Caki2 (cell line): ENCODE data around the gene NUTM2E. TPM values are rescaled to one million over a fixed set of nuclear protein-coding genes. Genes with fewer than 3 reads are reported as not detected.
A peak's percentile ranks its signal among the peaks of the same experiment; 100 is the strongest.
"Not testable (repeated sequence)": the region's sequence is repeated elsewhere in the genome, so short reads cannot be mapped to it uniquely, and the experiment has no call there.

Experiments used
- DNase-seq: peaks from one replicate; pipeline ENCODE4 v3.0.0-alpha.2; 2015; ENCODE audit warnings: low read depth
- in situ Hi-C: cut with HindIII; loops from 2 replicates; pipeline ENCODE4 v1.10.0; 2016; ENCODE audit warnings: low sequenced_read_pairs, low pct_unique_long_range_greater_than_20kb, mixed read lengths
- total RNA-seq: library from RNA; depleted of rRNA; stranded (reverse); fragments of >200 nt; shearing (Covaris generic); gene quantifications from 2 replicates; pipeline ENCODE4 v1.2.3, GENCODE V29; 2014; ENCODE audit warnings: low replicate concordance; rRNA removed

NUTM2E gene, protein sequence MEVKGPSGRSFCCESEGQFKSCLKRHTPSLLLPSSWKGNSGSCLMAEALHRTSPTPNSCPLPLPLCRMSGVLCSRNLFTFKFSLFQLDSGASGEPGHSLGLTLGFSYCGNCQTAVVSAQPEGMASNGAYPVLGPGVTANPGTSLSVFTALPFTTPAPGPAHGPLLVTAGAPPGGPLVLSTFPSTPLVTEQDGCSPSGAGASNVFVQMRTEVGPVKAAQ (N-terminal part only)
- not detected in 2 replicates for total RNA-seq

DNA sequence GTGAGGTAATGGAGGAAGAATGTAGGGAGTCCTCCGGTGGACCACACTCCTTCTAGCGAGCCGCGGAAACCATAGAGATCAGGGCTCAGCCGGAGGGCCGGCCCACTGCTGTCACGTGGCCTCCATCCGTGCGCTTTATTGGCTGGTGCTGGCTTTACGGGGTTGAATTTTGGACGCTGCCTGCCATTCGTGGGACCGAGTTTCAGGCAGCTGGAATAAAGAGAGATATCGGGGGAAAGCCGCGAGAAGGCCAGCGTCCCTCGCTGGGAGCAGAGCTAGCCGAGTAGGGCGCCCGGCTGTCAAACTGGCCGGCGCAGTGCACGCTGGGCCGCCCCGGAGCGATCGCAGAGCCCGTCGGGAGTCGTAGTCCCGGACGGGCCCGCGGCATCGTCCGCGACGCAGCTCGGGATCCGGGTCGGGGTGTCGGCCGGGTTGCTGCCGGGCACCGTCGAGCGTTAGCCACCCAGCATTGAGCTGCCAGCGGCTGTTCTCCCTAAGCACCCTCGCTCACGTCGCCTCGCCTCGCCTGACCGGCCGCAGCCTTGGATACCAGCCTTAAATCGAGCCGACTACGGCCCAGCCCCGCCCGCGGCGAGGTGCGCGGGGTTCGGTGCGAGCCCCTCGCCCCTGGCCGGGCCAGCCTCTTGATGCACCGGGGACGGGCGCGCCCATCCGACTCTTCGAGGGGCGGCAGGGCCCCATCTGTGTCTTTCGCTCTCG, at the start of gene NUTM2E:
Gene NUTM2E (plus strand): TSS at position 244 of the 720 bp plus-strand sequence. CDS start 15,002 bp downstream, outside the sequence.
- DNase-seq = peak; percentile 85
- in situ Hi-C loops = not testable (repeated sequence)

- in situ Hi-C loops = not testable (repeated sequence)
- DNase-seq = peak; percentile 16
These were observed 48.5 kb upstream of the NUTM2E start for GRCh38 chr10:79777997-79778396.

GRCh38 chr10:79779310-79779938, 47.1 kb upstream of the NUTM2E start:
- in situ Hi-C loops = not testable (repeated sequence)
- DNase-seq = peak; percentile 54

DNA sequence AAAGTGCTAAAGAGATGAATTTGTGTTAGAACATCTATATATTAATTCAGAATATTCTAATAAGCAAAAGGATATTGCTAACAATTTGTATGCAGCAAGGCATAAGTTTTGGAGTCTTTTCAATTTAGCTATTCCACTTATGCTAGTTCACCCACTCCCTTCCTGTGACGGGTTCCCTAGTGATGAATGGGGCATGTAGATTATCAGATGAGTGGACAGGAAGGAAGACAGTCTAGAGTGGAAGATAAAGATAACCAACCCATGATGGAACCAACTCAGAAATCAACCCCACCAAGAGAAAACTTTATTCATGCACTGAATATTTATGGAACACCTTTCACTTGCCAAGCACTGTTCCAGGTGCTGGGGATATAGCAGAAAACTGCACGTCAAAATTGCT, 46.5 kb upstream of the NUTM2E start:
- in situ Hi-C loops, DNase-seq: not testable (repeated sequence)

GRCh38 chr10:79781584-79781983, 45.0 kb upstream of the NUTM2E start:
- DNase-seq, in situ Hi-C loops: not testable (repeated sequence)

DNA sequence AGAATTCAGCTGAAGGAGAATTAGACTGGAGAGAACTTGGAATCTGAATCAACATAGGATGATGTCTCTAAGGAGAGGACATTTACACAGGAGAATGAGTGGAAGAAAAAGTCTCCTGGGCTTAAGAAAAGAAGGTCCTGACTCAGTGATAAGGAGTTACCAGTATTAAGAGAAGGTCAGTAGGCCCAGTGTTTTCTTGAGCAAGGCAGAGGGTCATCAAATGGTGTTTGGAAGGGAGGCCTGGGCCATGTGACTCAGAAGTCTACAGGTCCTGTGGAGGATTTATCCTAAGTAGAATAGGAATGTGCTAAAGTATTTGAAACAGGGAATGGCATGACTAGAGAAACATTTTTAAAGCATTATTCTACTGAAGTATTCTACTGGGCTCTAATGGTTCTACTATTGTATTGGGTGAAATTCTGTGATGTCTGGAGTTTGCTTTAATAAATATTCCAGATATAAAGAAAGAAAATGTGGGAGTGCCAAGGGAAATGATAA, 39.0 kb upstream of the NUTM2E start:
- DNase-seq, in situ Hi-C loops: not testable (repeated sequence)

DNA sequence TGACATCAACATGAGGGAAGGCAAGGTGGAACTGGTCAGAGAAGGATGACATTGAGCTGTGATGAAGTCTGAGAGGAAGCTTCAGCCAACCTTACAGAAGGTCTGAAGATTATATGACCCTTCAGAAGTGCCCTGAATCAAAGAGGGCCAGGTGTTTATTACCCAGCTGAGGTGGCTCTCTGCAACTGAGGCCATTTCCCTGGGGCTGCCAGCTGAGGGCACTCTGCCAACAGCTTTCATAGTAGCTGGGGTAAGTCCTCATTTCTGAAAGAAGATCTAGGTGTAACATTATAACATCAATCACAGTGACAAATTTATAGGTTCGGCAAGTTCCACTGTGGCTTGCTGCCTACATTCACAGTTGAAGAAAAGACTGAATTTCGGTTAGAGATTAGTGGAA, 37.2 kb upstream of the NUTM2E start:
- DNase-seq, in situ Hi-C loops: not testable (repeated sequence)

- in situ Hi-C loops, DNase-seq: not testable (repeated sequence)
These were observed 34.5 kb upstream of the NUTM2E start for GRCh38 chr10:79791906-79792517.

DNA sequence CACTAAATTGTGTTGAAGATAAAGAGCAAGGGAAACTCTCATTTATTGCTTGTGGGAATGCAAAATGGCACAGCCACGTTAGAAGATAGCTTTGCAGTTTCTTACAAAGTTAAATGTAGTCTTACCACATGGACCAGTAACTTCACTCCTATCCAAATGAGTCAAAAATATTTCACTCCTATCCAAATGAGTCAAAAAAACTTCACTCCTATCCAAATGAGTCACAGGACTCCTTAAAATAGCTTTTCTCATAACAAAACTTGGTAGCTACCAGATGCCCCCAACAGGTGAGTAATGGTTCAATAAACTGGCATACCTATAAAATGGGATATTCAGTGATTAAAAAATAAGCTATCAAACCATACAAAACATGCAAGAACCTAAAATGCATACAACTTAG, 27.2 kb upstream of the NUTM2E start:
- DNase-seq, in situ Hi-C loops: not testable (repeated sequence)

GRCh38 chr10:79805857-79806256, 20.7 kb upstream of the NUTM2E start:
- in situ Hi-C loops, DNase-seq: not testable (repeated sequence)

DNA sequence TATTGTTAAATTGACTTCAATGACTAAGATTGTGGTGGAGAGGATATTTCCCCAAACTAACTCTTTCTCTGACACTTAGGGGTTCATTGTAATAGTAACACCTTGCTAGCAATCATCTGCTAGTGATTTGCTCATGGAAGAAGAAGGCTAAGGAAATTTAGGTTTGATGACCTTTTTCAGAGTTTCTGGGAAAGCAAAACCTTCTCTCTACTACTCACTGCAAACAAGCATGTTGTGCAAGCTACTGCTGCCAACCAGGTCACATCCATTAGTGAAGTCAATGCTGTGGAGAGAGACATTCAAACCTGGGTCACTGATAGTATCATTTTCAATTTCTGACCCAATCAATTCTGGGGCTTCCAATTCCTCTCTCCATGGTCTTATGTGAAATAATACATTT, 14.6 kb upstream of the NUTM2E start:
- DNase-seq, in situ Hi-C loops: not testable (repeated sequence)

DNA sequence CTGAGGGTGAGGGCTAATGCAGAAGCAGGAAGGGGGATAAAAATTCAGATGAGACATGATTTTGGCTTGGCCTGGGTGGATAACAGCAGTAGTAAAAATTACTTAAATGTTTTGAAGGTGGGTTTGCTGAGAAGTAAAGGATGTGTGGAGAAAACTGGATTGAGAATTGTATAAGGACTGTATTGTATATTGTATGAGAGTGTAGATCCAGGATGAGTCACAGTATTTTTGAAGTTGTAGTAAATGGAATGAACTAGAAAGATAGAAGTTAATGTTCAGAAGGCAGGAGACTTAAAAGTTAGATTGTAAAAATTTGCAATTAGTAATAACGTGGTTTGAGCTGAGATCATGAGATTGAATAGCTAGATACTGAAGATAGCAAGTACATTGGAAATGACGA, 10.2 kb upstream of the NUTM2E start:
- DNase-seq, in situ Hi-C loops: not testable (repeated sequence)

GRCh38 chr10:79823387-79823786, 3.2 kb upstream of the NUTM2E start:
- in situ Hi-C loops = not testable (repeated sequence)

DNA sequence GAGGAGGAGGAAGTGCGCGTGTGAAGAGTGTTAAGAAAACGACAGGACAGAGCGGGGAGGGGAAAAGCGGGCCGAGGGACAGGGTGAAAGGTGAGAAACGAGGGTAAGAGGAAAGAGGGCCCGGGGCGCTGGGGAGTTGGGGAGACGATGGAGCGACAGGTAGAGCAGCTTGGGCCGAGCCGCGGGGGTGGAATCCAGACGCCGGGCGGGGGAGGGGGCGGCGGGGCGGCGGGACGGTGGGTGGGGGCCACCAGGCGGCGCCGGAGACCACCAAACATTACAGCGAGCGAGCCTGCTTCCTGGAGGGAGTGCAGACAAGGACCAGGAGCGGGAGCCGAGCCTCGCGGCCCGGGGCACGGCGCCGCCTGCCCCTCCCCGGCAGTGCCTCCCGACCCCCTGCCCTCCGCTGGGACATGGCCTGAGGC, 940 bp upstream of the NUTM2E start:
- DNase-seq, in situ Hi-C loops: not testable (repeated sequence)

More at GRCh38 chr10:79823387-79823786, 3.2 kb upstream of the NUTM2E start:
- not testable (repeated sequence) for DNase-seq

- DNase-seq = peak; percentile 37
These were observed 426 bp upstream of the NUTM2E start for GRCh38 chr10:79826131-79826495.

GRCh38 chr10:79833833-79834232, 7.3 kb downstream of the NUTM2E start:
- in situ Hi-C loops, DNase-seq: not testable (repeated sequence)

More at GRCh38 chr10:79826131-79826495, 426 bp upstream of the NUTM2E start:
- in situ Hi-C loops = not testable (repeated sequence)

- in situ Hi-C loops, DNase-seq: not testable (repeated sequence)
These were observed 9.4 kb downstream of the NUTM2E start for GRCh38 chr10:79835891-79836290.

- DNase-seq, in situ Hi-C loops: not testable (repeated sequence)
These were observed 10.4 kb downstream of the NUTM2E start for GRCh38 chr10:79836891-79837290.
